GM19438 (cell line): ENCODE measurements around the gene MRPS14.

Experiments
- ATAC-seq: cut with Tn5 transposase; IDR thresholded peaks from one replicate; pipeline ENCODE4 v1.9.1; 2021; ENCODE audit warnings: low read depth; ENCODE audit not compliant: unreplicated experiment

MRPS14 gene

GRCh38 chr1:174989536-174990220, 33.5 kb downstream of the MRPS14 start:
- no peak for ATAC-seq

GRCh38 chr1:174988986-174989385, 34.2 kb downstream of the MRPS14 start:
- peak; percentile 72 for ATAC-seq

- no peak for ATAC-seq
Measured at GRCh38 chr1:174988539-174988938, 34.7 kb downstream of the MRPS14 start.

GRCh38 chr1:174984952-174985351, 38.3 kb downstream of the MRPS14 start:
- ATAC-seq = no peak

GRCh38 chr1:174982971-174983689, 40.1 kb downstream of the MRPS14 start:
- no peak for ATAC-seq

- ATAC-seq = no peak
Measured at GRCh38 chr1:174976436-174977108, 46.7 kb downstream of the MRPS14 start.

- ATAC-seq = no peak
Measured at GRCh38 chr1:174975764-174976163, 47.5 kb downstream of the MRPS14 start.

GRCh38 chr1:174974711-174975119, 48.5 kb downstream of the MRPS14 start:
- no peak for ATAC-seq

- ATAC-seq = no peak
Measured at GRCh38 chr1:174971902-174972301, 51.3 kb downstream of the MRPS14 start.

- no peak for ATAC-seq
Measured at GRCh38 chr1:174971466-174971865, 51.8 kb downstream of the MRPS14 start.

GRCh38 chr1:174969977-174970376, 53.2 kb downstream of the MRPS14 start:
- ATAC-seq = no peak

- peak; percentile 63 for ATAC-seq
Measured at GRCh38 chr1:174968750-174969244, 54.4 kb downstream of the MRPS14 start.

GRCh38 chr1:174967845-174968705, 55.1 kb downstream of the MRPS14 start:
- no peak for ATAC-seq

- ATAC-seq = no peak
Measured at GRCh38 chr1:174966008-174966572, 57.1 kb downstream of the MRPS14 start.

- ATAC-seq = no peak
Measured at GRCh38 chr1:174965362-174966007, 57.7 kb downstream of the MRPS14 start.

- no peak for ATAC-seq
Measured at GRCh38 chr1:174964972-174965361, 58.3 kb downstream of the MRPS14 start.

- no peak for ATAC-seq
Measured at GRCh38 chr1:174964261-174964971, 58.8 kb downstream of the MRPS14 start.

- no peak for ATAC-seq
Measured at GRCh38 chr1:174963529-174964125, 59.6 kb downstream of the MRPS14 start.
